Omental fat pad (tissue), 4 donors: ENCODE results near the gene GUCA2A. TPM values are rescaled to one million over a fixed set of nuclear protein-coding genes. Genes with fewer than 3 reads are reported as not detected.

Experiments used
- ATAC-seq: fragments of 150-250 bp; one replicate; pipeline ENCODE4 v1.9.1; 2016; ENCODE audit warnings: mild to moderate bottlenecking, moderate library complexity; ENCODE audit not compliant: low FRiP score
- DNase-seq: peaks from one replicate; pipeline ENCODE4 v3.0.0-alpha.2; 2019; ENCODE audit warnings: low spot score
- CTCF ChIP-seq, 3 donors: fragments of 450-650 bp; IDR thresholded peaks; one replicate each; pipeline ENCODE4 v1.5.1; 2016 to 2017; ENCODE audit warnings: antibody characterized with exemption in 3 of 3, mild to moderate bottlenecking in 3 of 3, moderate library complexity in 2 of 3
- total RNA-seq, 4 donors: library from RNA; depleted of rRNA; stranded (reverse); fragments of >200 nt; gene quantifications; one replicate each; pipeline ENCODE4 v1.1.0, GENCODE V29; 2016

GUCA2A gene
- total RNA-seq, 4 donors from 2014 or later = not detected

- peak in 1 of 3 donors; percentile 13 for TF ChIP-seq CTCF (IDR thresholded peaks at IDR 0.05)
- ATAC-seq = no peak
- no peak for DNase-seq
Measured at GRCh38 chr1:42176902-42177519, 12.5 kb upstream of the GUCA2A start.

GRCh38 chr1:42175314-42176054, 10.9 kb upstream of the GUCA2A start:
- ATAC-seq (no peak), DNase-seq (no peak)

GRCh38 chr1:42173961-42174735, 9.6 kb upstream of the GUCA2A start:
- ATAC-seq = no peak
- no peak for TF ChIP-seq CTCF (IDR thresholded peaks at IDR 0.05)
- no peak for DNase-seq

More at GRCh38 chr1:42175314-42176054, 10.9 kb upstream of the GUCA2A start:
- no peak for TF ChIP-seq CTCF (IDR thresholded peaks at IDR 0.05)

- TF ChIP-seq CTCF (IDR thresholded peaks at IDR 0.05) = peak in 1 of 3 donors; percentile 79
- no peak for ATAC-seq
- no peak for DNase-seq
Measured at GRCh38 chr1:42173155-42173933, 8.8 kb upstream of the GUCA2A start.

GRCh38 chr1:42172381-42173133, 8.0 kb upstream of the GUCA2A start:
- no peak for TF ChIP-seq CTCF (IDR thresholded peaks at IDR 0.05)
- ATAC-seq (peak; percentile 13), DNase-seq (no peak)

GRCh38 chr1:42171679-42172266, 7.2 kb upstream of the GUCA2A start:
- TF ChIP-seq CTCF (IDR thresholded peaks at IDR 0.05) = no peak
- DNase-seq (no peak), ATAC-seq (no peak)
